NCI-H2227 (cell line): Measurements from ENCODE around the gene NOTO.
A peak's percentile ranks its signal among the peaks of the same experiment; 100 is the strongest.

Experiments used
- DNase-seq: peaks from one replicate; lab custom pipeline; 2025; ENCODE audit not compliant: unreplicated experiment; lab: John Stamatoyannopoulos, UW

NOTO gene

GRCh38 chr2:73233154-73233931 lies 31.0 kb downstream of the NOTO start, which contains the start of gene PRADC1:
PRADC1 (minus strand) TSS chr2:73233239; CDS start chr2:73233160, 79 bp downstream.
- DNase-seq: peak; percentile 99

GRCh38 chr2:73233932-73234832 lies 31.8 kb downstream of the NOTO start, which contains the start of gene CCT7:
CCT7 (plus strand) TSS chr2:73234308; CDS start chr2:73234379, 71 bp downstream.
- DNase-seq: peak; percentile 95

- no peak for DNase-seq
These were observed 33.1 kb downstream of the NOTO start for GRCh38 chr2:73235315-73236028.

GRCh38 chr2:73237168-73237567 lies 34.8 kb downstream of the NOTO start:
- DNase-seq: no peak

- DNase-seq: no peak
These were observed 35.8 kb downstream of the NOTO start for GRCh38 chr2:73238149-73238548.

GRCh38 chr2:73238976-73239375 lies 36.6 kb downstream of the NOTO start:
- no peak for DNase-seq

- no peak for DNase-seq
These were observed 37.4 kb downstream of the NOTO start for GRCh38 chr2:73239776-73240175.

GRCh38 chr2:73243884-73244570 lies 41.7 kb downstream of the NOTO start:
- DNase-seq: no peak

GRCh38 chr2:73244580-73244979 lies 42.2 kb downstream of the NOTO start:
- no peak for DNase-seq

- DNase-seq: no peak
These were observed 44.5 kb downstream of the NOTO start for GRCh38 chr2:73246850-73247249.

GRCh38 chr2:73249636-73250035 lies 47.3 kb downstream of the NOTO start:
- no peak for DNase-seq

GRCh38 chr2:73250872-73251846 lies 48.8 kb downstream of the NOTO start:
- no peak for DNase-seq

- DNase-seq: no peak
These were observed 50.1 kb downstream of the NOTO start for GRCh38 chr2:73252238-73253027.

GRCh38 chr2:73253400-73253799 lies 51.0 kb downstream of the NOTO start:
- DNase-seq: no peak

GRCh38 chr2:73253901-73254300 lies 51.5 kb downstream of the NOTO start:
- no peak for DNase-seq

- DNase-seq: no peak
These were observed 52.1 kb downstream of the NOTO start for GRCh38 chr2:73254343-73255006.

- DNase-seq: no peak
These were observed 52.8 kb downstream of the NOTO start for GRCh38 chr2:73255007-73255644.
